Stomach (tissue), 9 donors: ENCODE measurements around the gene CACNA2D3. TPM values are rescaled to one million over a fixed set of nuclear protein-coding genes. Genes with fewer than 3 reads are reported as not detected.

Experiments used
- DNase-seq, 2 donors: peaks; one replicate each; pipeline versions ENCODE4 v3.0.0 to v3.0.0-alpha.2; 2013 to 2019
- H3K27ac ChIP-seq, 5 donors: fragments of 200-600 bp in 4 of 5; sonication (generic) in 4 of 5; one replicate each; pipeline ENCODE4 v1.5.1; 2013 to 2019; ENCODE audit warnings: mild to moderate bottlenecking in 1 of 5, moderate library complexity in 1 of 5
- H3K27me3 ChIP-seq, 3 donors: fragments of 200-600 bp; sonication (generic); one replicate each; pipeline ENCODE4 v1.5.1; 2017 to 2019; ENCODE audit warnings: mixed run types in 1 of 3
- H3K36me3 ChIP-seq, 4 donors: fragments of 200-600 bp; sonication (generic); 1 replicate in 3 of 4; 2 replicates in 1 of 4; pipeline ENCODE4 v1.5.1; 2016 to 2019
- H3K4me1 ChIP-seq, 4 donors: fragments of 200-600 bp; sonication (generic); one replicate each; pipeline ENCODE4 v1.5.1; 2016 to 2019
- H3K4me3 ChIP-seq, 4 donors: fragments of 200-600 bp; sonication (generic) in 3 of 4; one replicate each; pipeline ENCODE4 v1.5.1; 2016 to 2019; ENCODE audit warnings: mild to moderate bottlenecking in 1 of 4
- H3K9me3 ChIP-seq, 4 donors: fragments of 200-600 bp; sonication (generic); one replicate each; pipeline ENCODE4 v1.5.1; 2016 to 2019
- EP300 ChIP-seq: sonication (generic); formaldehyde crosslinking; IDR thresholded peaks from one replicate; pipeline ENCODE4 v1.6.1; 2017; ENCODE audit warnings: antibody characterized with exemption
- POLR2A ChIP-seq, 4 donors: fragments of 450-650 bp; IDR thresholded peaks; one replicate each; pipeline ENCODE4 v1.6.1; 2016; ENCODE audit warnings: antibody characterized with exemption in 4 of 4, control low read depth in 2 of 4, mild to moderate bottlenecking in 1 of 4, moderate library complexity in 1 of 4
- POLR2AphosphoS5 ChIP-seq, 3 donors: sonication (generic); formaldehyde crosslinking; IDR thresholded peaks; one replicate each; pipeline ENCODE4 v1.6.1; 2016; ENCODE audit warnings: antibody characterized with exemption in 3 of 3
- WGBS, 5 donors: extraction: QIAGEN DNeasy Blood & Tissue Kit in 3 of 5; methylation state at CpG; one replicate each; pipeline versions ENCODE4 v1.1.5 to v1.1.7; 2013 to 2018; 5-methylcytosine and 5-hydroxymethylcytosine counted together
- intact Hi-C: fragments of 100-400 bp; cut with DNase I; formaldehyde crosslinking; loops from one replicate; pipeline ENCODE4 v1.15.1; 2023; ENCODE audit warnings: low total_unique reads
- polyA plus RNA-seq, 3 donors: library from polyadenylated mRNA; stranded (reverse); fragments of 200-250 nt; gene quantifications; one replicate each; pipeline ENCODE4 v1.2.3, GENCODE V29; 2013
- total RNA-seq, 5 donors: library from RNA; depleted of rRNA; stranded (reverse); fragments of >200 nt; gene quantifications; one replicate each; pipeline versions ENCODE4 v1.1.0 to v1.2.3, GENCODE V29; 2014 to 2016
- TF ChIP-seq, protein P1 (sequence below), 7 experiments: fragments of 450-650 bp in 4 of 7; fragments of 200-600 bp in 3 of 7; sonication (generic) in 3 of 7; IDR thresholded peaks; one replicate each; pipeline ENCODE4 v1.5.1; 2016 to 2019; ENCODE audit warnings: antibody characterized with exemption in 7 of 7, control low read depth in 2 of 7, mild to moderate bottlenecking in 1 of 7
- donor health status: healthy with polysubstance abuse.
- donor health status: Bipolar disorder and iron deficiency.
- donor health status: healthy.

CACNA2D3 gene
- total and polyA plus RNA-seq, 8 donors = 0.56 to 54.0 (median 2.9) TPM; not detected in 1

DNA sequence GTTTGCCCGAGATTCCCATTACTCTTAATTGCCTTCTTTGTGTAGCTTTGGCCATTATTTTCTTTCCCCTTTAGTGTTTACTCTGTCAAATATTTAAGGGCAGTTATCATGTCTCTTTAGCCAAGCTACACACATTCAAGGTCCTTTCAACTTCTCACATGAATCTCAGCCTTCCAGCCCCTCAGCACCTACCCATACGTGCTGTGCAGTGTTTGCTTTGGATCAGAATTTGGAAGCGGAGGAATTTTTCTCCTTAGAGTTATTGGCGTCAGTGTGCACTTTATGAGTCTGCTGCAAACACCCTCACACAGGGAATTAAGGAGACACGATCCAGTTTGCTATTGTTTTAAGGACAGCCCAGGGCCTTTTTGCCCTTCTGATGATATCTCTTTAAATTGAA lies 231.6 kb downstream of the CACNA2D3 start:
- DNase-seq = no peak
- no peak overlapping the region for H3K4me3 ChIP-seq
- no peaks in the 10 kb centered on the region for H3K9me3 ChIP-seq
- 22 to 33% (median 25%) methylated on average over 5 of the region's 5 CpGs for WGBS, 5 donors
- peaks cover 5 to 35% (median 15%) of the 10 kb centered on the region in 4 donors for H3K4me1 ChIP-seq
- TF ChIP-seq, protein P1, sequence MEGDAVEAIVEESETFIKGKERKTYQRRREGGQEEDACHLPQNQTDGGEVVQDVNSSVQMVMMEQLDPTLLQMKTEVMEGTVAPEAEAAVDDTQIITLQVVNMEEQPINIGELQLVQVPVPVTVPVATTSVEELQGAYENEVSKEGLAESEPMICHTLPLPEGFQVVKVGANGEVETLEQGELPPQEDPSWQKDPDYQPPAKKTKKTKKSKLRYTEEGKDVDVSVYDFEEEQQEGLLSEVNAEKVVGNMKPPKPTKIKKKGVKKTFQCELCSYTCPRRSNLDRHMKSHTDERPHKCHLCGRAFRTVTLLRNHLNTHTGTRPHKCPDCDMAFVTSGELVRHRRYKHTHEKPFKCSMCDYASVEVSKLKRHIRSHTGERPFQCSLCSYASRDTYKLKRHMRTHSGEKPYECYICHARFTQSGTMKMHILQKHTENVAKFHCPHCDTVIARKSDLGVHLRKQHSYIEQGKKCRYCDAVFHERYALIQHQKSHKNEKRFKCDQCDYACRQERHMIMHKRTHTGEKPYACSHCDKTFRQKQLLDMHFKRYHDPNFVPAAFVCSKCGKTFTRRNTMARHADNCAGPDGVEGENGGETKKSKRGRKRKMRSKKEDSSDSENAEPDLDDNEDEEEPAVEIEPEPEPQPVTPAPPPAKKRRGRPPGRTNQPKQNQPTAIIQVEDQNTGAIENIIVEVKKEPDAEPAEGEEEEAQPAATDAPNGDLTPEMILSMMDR (IDR thresholded peaks at IDR 0.05) = no peak
- TF ChIP-seq EP300 (no peak), POLR2AphosphoS5 (IDR thresholded peaks at IDR 0.05) (no peak), POLR2A (IDR thresholded peaks at IDR 0.05) (no peak)
- no peak overlapping the region for H3K27ac ChIP-seq
- no peaks in the 10 kb centered on the region for H3K36me3 ChIP-seq
- intact Hi-C loops = no loop called here
- no peaks in the 10 kb centered on the region for H3K27me3 ChIP-seq

DNA sequence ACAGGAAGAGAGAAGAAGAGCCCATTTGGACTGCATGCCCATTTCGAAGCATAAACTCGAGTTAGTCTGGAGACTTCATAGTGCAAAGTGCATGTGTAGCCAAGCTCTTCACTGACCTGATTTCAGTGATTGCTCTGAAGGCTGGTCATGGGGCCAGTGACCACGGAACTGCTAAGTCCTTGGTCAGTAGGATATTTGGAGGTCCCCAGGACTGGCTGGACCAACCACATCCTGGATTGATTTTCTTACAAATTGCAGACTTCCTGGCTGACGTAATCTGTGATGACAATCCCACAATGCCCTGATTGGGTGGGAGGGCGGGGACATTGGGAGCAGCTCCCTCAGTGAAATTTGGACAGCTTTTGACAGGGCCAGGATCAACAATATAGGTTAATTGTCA lies 233.4 kb downstream of the CACNA2D3 start:
- peaks cover 5 to 39% (median 15%) of the 10 kb centered on the region in 4 donors for H3K4me1 ChIP-seq

GRCh38 chr3:54356261-54357045 lies 234.1 kb downstream of the CACNA2D3 start:
- Histone ChIP-seq H3K36me3 (no peaks in the 10 kb centered on the region), H3K4me3 (no peak overlapping the region), H3K4me1 (peaks cover 5 to 39% (median 15%) of the 10 kb centered on the region in 4 donors), H3K9me3 (no peaks in the 10 kb centered on the region), H3K27ac (no peak overlapping the region), H3K27me3 (no peaks in the 10 kb centered on the region)
- 54 to 75% (median 70%) methylated on average over 6 of the region's 6 CpGs for WGBS, 5 donors
- peak in 1 of 2 donors; percentile 26 for DNase-seq
- TF ChIP-seq POLR2AphosphoS5 (IDR thresholded peaks at IDR 0.05) = peak in 1 of 3 donors; percentile 17
- no peak for TF ChIP-seq EP300
- no peak for TF ChIP-seq POLR2A (IDR thresholded peaks at IDR 0.05)
- TF ChIP-seq, protein P1 (IDR thresholded peaks at IDR 0.05) = no peak
- intact Hi-C loops = no loop called here

More for the DNA sequence above, 233.4 kb downstream of the CACNA2D3 start:
- Histone ChIP-seq H3K27ac (no peak overlapping the region), H3K4me3 (no peak overlapping the region), H3K27me3 (no peaks in the 10 kb centered on the region), H3K36me3 (no peaks in the 10 kb centered on the region), H3K9me3 (no peaks in the 10 kb centered on the region)
- DNase-seq = no peak
- TF ChIP-seq EP300 (no peak), POLR2AphosphoS5 (IDR thresholded peaks at IDR 0.05) (no peak), POLR2A (IDR thresholded peaks at IDR 0.05) (no peak)
- TF ChIP-seq, protein P1 (IDR thresholded peaks at IDR 0.05) = no peak
- 78 to 88% (median 87%) methylated on average over 5 of the region's 5 CpGs for WGBS, 5 donors
- intact Hi-C loops = no loop called here

- intact Hi-C loops = no loop called here
- Histone ChIP-seq H3K27me3 (no peaks in the 10 kb centered on the region), H3K9me3 (no peaks in the 10 kb centered on the region), H3K36me3 (no peaks in the 10 kb centered on the region), H3K27ac (no peak overlapping the region), H3K4me1 (peaks cover 5 to 39% (median 15%) of the 10 kb centered on the region in 4 donors), H3K4me3 (no peak overlapping the region)
- WGBS, 5 donors = 70 to 85% (median 79%) methylated on average over 5 of the region's 5 CpGs
- DNase-seq = no peak
- TF ChIP-seq EP300 (no peak), POLR2AphosphoS5 (IDR thresholded peaks at IDR 0.05) (no peak), POLR2A (IDR thresholded peaks at IDR 0.05) (no peak)
- TF ChIP-seq, protein P1 (IDR thresholded peaks at IDR 0.05) = no peak
These were observed 234.9 kb downstream of the CACNA2D3 start for GRCh38 chr3:54357301-54357700.
